ENCODE measurements around the gene MUCL1. TPM values are rescaled to one million over a fixed set of nuclear protein-coding genes. Genes with fewer than 3 reads are reported as not detected.

Gene MUCL1
- total RNA-seq, 1 donor from 2014 or later = not detected

Other genes with a start within 250 kb of the MUCL1 start
- not detected for gene LACRT, start 219.6 kb upstream of the MUCL1 start, total RNA-seq
- gene DCD, start 206.2 kb upstream of the MUCL1 start, total RNA-seq = not detected
- not detected for gene TESPA1, start 130.2 kb downstream of the MUCL1 start, total RNA-seq
- not detected for gene NEUROD4, start 165.5 kb downstream of the MUCL1 start, total RNA-seq